HG03460 (cell line): ENCODE results near the gene SPACDR.

Experiments used
- ATAC-seq: cut with Tn5 transposase; IDR thresholded peaks from one replicate; pipeline ENCODE4 v1.9.1; 2021; ENCODE audit not compliant: unreplicated experiment

SPACDR gene

DNA sequence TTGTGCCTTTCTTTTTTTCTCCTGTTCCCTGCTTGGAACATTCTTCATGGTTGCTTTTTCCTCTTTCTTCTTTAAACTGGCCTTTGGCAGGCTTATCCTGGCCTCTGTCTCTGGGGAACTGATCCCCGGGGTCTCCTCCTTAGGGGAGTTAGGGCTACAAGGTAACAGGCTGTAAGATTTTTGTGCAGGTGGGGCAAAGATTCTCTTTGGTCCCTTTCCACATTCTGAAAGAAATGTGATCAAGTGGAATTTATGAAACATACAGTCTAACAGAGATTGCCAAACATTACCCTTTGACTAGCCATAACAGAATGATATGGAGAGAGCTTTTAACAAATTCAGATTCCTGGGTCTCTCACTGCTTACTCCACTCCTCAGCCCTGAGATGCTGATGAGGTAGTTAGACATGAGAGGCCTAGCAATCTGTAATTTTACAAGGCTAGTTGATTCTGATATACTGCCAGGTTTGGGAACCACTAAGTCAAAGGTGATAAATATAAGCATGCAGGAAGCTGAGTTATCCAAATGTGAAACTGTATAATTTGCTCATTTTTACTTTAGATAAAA lies 44.3 kb downstream of the SPACDR start:
- no peak for ATAC-seq

DNA sequence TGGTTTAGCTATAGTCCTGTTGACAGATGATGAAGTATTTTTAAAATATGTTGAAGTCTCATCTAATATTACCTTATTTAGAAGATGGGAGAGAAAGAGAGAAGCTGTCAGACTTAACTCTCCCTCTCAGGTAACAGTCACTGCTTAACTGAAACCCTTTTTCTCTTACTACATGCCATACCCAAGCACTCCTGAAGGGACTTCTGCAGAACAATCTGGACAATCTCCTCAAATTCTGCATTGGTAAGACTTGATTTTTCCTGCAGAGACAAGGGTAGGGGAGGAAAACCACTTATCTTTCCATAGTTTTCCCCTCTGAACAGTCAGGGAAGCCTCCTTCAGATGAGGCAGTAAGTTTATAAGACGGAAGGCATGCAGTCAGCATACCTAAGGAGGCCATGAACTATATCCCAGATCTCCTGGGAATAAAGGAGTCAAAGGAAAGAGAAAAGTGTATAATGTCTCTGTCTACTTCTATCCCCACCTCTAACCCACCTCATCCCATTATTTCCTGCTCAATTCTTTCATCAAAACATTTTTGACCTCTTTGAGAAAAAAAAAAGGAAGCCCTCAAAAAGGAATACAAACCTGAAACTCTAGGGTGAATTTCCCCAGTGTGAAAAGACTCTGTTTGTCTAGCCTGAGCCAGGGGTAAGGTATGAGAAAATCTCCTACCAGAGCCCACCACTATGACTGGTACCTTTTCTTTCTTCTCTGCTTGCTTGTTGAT lies 45.0 kb downstream of the SPACDR start:
- no peak for ATAC-seq

DNA sequence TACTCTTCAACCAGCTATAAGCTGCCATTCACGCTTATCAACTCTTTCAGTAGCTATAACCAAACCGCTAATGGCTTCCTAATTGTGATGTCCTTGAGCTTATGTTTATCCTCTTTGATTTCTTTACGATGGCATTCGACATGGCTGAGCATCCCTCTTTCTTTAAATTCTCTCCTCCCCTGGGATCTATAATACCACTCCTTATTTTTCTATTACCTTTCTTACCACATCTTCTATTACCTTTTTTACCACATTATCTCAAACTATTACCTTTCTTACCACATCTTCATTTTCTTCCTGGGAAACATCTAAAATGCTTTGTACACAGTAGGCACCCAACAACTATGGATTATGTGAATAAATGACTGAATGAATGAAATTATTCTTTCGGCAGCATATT lies 48.6 kb downstream of the SPACDR start:
- ATAC-seq, result no peak

DNA sequence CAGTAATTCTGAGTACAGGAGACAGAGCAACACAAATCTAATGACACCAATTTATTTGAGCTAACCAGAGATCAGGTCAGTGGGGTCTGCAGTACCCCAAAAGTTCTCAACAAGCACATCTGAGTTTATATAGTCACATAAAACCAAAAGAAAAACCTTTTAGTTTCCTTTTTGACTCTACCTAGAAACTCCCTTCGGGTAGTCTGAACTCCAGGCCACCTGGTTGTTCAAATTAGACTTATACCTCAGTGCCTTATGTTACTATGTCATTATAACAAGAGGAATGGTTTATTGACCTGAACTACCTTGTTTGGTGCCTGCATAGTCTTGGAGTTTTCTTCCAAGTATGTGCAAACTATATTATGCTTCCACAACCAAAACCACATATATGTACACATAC lies 50.2 kb downstream of the SPACDR start:
- ATAC-seq, result no peak

DNA sequence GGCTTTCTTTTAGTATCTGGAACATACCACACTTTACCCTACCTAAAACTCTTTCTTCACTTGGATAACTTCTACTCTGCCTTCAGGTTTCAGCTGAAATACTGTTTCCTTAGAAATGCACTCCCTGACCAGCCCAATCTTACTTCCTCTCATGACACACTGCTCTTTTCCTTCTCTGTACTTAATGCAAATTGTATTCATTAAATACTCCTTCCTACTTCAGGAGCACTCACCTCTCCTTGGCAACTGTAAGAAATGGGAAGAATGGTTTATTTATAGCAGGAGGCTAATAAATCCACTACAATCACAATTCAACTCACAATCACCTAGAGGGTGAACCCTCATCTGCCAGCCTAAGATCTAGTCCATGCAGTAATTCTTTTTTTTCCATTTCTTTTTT lies 50.7 kb downstream of the SPACDR start:
- no peak for ATAC-seq

DNA sequence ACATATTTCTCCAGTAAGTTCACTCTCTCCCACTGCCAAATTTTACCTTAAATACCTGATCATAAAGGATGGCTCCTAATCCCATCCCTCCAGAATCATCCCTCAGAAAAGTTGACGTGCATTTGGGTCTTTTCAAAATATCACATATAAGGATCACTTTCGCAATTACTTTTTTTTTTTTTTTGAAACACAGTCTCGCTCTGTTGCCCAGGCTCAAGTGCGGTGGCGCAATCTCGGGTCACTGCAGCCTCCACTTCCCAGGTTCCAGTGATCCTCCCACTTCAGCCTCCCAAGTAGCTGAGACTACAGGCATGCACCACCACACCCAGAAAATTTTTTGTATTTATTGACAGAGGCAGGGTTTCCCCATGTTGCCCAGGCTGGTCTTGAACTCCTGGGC lies 53.0 kb downstream of the SPACDR start:
- ATAC-seq, result no peak

DNA sequence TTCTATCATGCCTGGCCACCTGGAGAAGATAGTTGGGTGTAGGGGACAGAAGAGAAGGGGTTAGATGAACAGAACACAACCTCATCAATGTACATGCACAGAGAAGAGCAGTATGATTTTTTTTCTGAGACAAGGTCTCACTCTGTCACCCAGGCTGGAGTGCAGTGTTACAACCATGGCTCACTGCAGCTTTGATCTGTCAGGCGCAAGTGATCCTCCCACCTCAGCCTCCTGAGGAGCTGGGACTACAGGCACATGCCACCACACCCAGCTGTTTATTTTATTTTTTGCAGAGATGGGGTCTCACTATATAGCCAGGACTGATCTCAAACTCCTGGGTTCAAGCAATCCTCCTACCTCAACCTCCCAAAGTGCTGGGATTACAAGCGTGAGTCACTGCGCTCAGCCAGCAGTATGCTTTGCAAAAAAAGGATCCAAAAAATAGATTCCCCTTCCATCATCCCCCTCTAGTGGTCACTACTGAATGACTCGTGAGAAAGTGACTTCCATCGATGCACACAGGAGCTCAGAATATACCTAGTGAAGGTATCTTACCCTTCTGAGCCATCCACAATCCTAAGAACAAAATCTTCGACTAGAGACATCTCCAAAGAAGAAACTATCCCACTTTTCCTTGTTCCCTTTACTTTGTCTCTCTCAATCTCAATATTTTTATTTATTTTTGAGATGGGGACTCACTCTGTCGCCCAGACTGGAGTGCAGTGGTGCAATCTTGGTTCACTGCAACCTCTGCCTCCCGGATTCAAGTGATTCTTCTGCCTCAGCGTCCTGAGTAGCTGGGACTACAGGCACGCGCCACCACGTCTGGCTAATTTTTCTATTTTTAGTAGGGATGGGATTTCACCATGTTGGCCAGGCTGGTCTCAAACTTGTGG lies 56.5 kb downstream of the SPACDR start:
- ATAC-seq, result no peak

DNA sequence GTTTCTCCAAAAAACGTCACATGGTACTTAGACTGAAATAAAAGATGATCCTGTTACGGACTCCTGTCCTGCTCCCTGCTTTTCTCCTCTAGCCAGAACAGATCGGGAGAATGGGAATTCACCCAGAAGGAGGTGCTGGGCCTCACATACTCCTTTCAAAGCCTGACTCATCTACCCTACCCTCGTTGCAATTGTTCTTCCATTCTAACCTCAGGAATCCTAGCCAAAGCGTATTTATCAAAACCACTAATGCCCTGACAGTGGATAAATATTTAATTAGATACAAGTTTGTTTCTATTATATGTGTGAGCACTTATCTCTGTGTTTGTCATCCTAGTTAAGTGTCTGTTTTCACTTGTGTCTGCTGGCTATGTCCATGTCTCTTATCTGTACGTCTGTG lies 57.3 kb downstream of the SPACDR start:
- no peak for ATAC-seq
